NT2/D1 (cell line): ENCODE measurements around the gene MAD1L1.
"Not testable (repeated sequence)": the region's sequence is repeated elsewhere in the genome, so short reads cannot be mapped to it uniquely, and the experiment has no call there.

Experiments used
- DNase-seq: peaks from one replicate; pipeline ENCODE4 v3.0.0-alpha.2; 2011; ENCODE audit warnings: low read depth, low spot score
- H3K27me3 ChIP-seq: 2 replicates; pipeline ENCODE4 v1.6.0; 2011; ENCODE audit warnings: mild to moderate bottlenecking; ENCODE audit not compliant: insufficient read length, insufficient read depth
- H3K36me3 ChIP-seq: 2 replicates; pipeline ENCODE4 v1.6.1; 2011; ENCODE audit warnings: mild to moderate bottlenecking, low read length, mixed read lengths; ENCODE audit not compliant: insufficient read depth, insufficient read length
- H3K4me1 ChIP-seq: 2 replicates; pipeline ENCODE4 v1.5.1; 2011; ENCODE audit not compliant: insufficient read depth, insufficient read length
- H3K4me3 ChIP-seq: 2 replicates; pipeline ENCODE4 v1.5.1; 2011; ENCODE audit warnings: low read depth; ENCODE audit not compliant: insufficient read length
- H3K9ac ChIP-seq: 2 replicates; pipeline ENCODE4 v1.6.0; 2011; ENCODE audit warnings: low read depth; ENCODE audit not compliant: insufficient read length
- H3K9me3 ChIP-seq: 2 replicates; pipeline ENCODE4 v1.5.1; 2011; ENCODE audit warnings: mild to moderate bottlenecking, low read length; ENCODE audit not compliant: insufficient read depth
- SUZ12 ChIP-seq: IDR thresholded peaks from 2 replicates; pipeline ENCODE4 v1.6.1; 2011; ENCODE audit not compliant: insufficient read length, insufficient read depth; ENCODE audit errors: extremely low read depth
- YY1 ChIP-seq: IDR thresholded peaks from 2 replicates; pipeline ENCODE4 v1.6.1; 2011; ENCODE audit not compliant: insufficient read length, insufficient read depth
- ZNF274 ChIP-seq: IDR thresholded peaks from 2 replicates; pipeline ENCODE4 v1.6.1; 2011; ENCODE audit warnings: mild to moderate bottlenecking, low read depth, low read length

MAD1L1 gene

DNA sequence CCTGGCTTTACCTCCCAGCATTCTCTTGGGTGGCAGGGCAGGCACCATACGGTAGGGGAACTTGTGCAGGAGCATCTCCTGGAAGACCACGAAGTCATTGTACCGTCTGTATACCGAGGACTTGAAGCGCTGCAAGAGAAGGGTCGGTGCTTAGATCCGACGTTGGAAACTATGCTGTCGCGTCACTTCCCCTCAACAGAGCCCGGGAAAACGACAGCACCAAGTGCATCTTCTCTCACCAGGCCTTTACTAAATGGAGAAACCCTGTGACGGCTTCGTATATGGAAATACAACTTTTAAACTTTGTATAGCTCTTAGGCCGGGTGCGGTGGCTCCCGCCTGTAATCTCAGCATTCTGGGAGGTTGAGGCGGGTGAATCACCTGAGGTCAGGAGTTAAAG lies 42.4 kb upstream of the MAD1L1 start:
- H3K4me1 ChIP-seq = peaks cover 21% of the 10 kb centered on the region
- no peak for TF ChIP-seq SUZ12
- no peak for TF ChIP-seq ZNF274
- TF ChIP-seq YY1 = no peak
- H3K27me3 ChIP-seq = no peaks in the 10 kb centered on the region
- no peaks in the 10 kb centered on the region for H3K9me3 ChIP-seq
- peaks cover 43% of the 10 kb centered on the region for H3K36me3 ChIP-seq
- no peak overlapping the region for H3K4me3 ChIP-seq
- H3K9ac ChIP-seq = no peak overlapping the region
- DNase-seq = no peak

DNA sequence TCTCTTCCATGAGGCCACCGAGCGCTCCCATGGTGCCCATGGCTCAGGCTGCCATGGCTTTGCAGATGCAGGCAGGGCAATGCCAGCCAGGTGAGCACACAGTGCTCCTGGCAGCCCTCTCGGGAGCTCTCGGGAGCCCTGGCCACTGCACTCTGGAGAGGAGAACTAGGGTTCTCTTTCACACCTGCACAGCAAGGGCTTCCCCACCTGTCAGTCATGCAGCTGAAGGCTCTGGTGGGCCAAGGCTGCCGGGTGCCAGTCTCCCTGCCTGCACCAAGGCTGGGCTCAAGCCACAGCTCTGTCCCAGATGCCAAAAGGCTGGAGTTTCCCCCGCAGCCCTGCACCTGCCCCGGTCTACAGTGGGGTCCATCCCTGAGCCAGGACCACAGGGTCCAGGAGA lies 41.9 kb upstream of the MAD1L1 start:
- DNase-seq = no peak
- no peaks in the 10 kb centered on the region for H3K9me3 ChIP-seq
- peaks cover 21% of the 10 kb centered on the region for H3K4me1 ChIP-seq
- H3K4me3 ChIP-seq = no peak overlapping the region
- peaks cover 43% of the 10 kb centered on the region for H3K36me3 ChIP-seq
- H3K27me3 ChIP-seq = no peaks in the 10 kb centered on the region
- H3K9ac ChIP-seq = peak overlapping the region; percentile 61
- TF ChIP-seq SUZ12 = no peak
- no peak for TF ChIP-seq YY1
- TF ChIP-seq ZNF274 = no peak

GRCh38 chr7:2273866-2274265 lies 41.1 kb upstream of the MAD1L1 start:
- H3K27me3 ChIP-seq = no peaks in the 10 kb centered on the region
- peaks cover 43% of the 10 kb centered on the region for H3K36me3 ChIP-seq
- H3K4me3 ChIP-seq = no peak overlapping the region
- H3K9ac ChIP-seq = peak overlapping the region; percentile 61
- H3K4me1 ChIP-seq = peaks cover 21% of the 10 kb centered on the region
- no peak for DNase-seq
- H3K9me3 ChIP-seq = no peaks in the 10 kb centered on the region
- no peak for TF ChIP-seq YY1
- no peak for TF ChIP-seq ZNF274
- TF ChIP-seq SUZ12 = no peak

DNA sequence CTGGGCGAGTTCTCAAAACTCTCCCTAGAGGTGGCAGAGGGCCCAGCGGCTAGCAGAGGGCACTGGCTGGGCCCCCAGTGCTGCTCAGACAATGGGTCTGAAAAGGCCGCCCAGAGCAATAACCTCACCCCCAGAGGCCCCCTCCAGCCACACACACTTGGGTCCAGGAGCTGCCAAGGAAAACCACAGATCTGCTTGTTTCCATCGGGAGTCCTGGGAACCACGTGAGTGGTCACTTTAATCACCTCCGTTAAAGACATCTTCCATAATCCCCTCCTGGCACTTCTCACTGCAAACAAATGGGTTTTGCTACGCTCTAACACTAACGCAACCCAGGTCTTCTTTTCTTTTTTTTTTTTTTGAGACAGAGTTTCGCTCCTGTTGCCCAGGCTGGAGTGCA lies 39.3 kb upstream of the MAD1L1 start:
- peaks cover 36% of the 10 kb centered on the region for H3K36me3 ChIP-seq
- TF ChIP-seq YY1 (no peak), ZNF274 (no peak), SUZ12 (no peak)
- no peak overlapping the region for H3K4me3 ChIP-seq
- no peak for DNase-seq
- peak overlapping the region; percentile 26 for H3K9ac ChIP-seq
- H3K4me1 ChIP-seq = peaks cover 19% of the 10 kb centered on the region
- H3K9me3 ChIP-seq = peaks cover 4% of the 10 kb centered on the region; the same call in 1 of the 2 replicates
- H3K27me3 ChIP-seq = no peaks in the 10 kb centered on the region

DNA sequence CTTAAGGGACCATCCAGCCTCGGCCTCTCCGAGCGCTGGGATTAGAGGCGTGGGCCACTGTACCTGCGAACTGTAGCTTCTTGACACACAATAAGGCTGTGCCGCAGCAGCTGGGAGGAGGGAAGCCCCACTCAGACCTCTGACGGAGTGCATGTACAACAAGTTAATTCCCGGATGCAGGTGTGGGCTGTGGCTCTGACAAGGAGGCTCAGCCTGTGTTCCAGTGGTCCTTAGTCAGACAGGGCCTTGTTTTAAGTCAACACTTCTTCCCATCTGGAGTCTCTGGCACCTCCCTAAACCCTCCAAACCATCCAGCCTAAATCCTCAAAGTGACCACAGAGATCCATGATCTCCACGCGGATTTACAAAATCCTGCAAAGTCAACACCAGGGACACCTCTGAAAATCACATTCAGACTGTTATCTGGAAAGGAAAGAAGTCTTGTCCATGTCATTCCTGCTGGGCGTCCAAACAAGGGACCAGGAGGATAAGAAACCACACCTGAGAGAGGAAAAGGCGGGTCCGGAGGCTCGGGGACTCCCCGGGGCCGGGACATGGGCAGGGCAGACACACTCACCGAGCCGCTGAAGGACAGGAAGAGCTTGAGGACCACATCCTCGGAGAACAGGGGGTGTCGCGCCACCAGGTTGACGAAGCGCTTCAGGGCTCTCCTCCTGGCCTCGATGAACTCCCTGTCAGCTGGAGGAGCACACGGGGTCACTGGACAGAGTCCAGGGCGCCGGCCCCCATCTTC lies 38.7 kb upstream of the MAD1L1 start:
- TF ChIP-seq ZNF274 = no peak
- no peak for TF ChIP-seq SUZ12
- TF ChIP-seq YY1 = no peak
- Histone ChIP-seq H3K9ac (no peak overlapping the region), H3K27me3 (no peaks in the 10 kb centered on the region)

DNA sequence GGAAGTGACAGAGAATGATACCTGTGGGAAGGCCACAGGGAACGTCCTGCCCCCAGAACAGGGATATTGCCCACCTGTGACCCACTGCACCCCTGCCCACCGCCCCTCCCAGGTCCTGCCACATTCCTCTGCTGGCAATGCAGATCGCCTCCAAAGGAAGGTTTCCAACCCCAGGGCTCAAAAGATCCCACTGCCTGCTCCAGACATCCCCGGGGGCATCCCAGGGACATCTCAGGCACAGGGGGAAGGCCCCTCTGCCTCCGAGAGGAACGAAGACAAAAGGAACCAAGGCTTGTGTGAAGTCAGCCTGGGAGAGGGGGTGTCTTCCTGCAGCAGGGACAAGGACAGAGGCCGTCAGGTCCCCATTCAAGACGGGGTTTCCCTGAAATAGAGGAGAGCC lies 37.8 kb upstream of the MAD1L1 start:
- no peak for TF ChIP-seq SUZ12
- TF ChIP-seq YY1 = no peak
- TF ChIP-seq ZNF274 = no peak
- Histone ChIP-seq H3K9me3 (peaks cover 9% of the 10 kb centered on the region; the same call in 1 of the 2 replicates), H3K9ac (peak overlapping the region; percentile 69), H3K27me3 (no peaks in the 10 kb centered on the region), H3K4me3 (no peak overlapping the region), H3K4me1 (peaks cover 19% of the 10 kb centered on the region), H3K36me3 (peaks cover 31% of the 10 kb centered on the region)
- DNase-seq = no peak

More for the DNA sequence above, 38.7 kb upstream of the MAD1L1 start:
- peaks cover 9% of the 10 kb centered on the region; the same call in 1 of the 2 replicates for H3K9me3 ChIP-seq
- no peak overlapping the region for H3K4me3 ChIP-seq
- H3K36me3 ChIP-seq = peaks cover 32% of the 10 kb centered on the region
- H3K4me1 ChIP-seq = peaks cover 19% of the 10 kb centered on the region
- no peak for DNase-seq

- Histone ChIP-seq H3K27me3 (no peaks in the 10 kb centered on the region), H3K4me1 (peaks cover 19% of the 10 kb centered on the region), H3K36me3 (peaks cover 33% of the 10 kb centered on the region), H3K4me3 (no peak overlapping the region), H3K9ac (peak overlapping the region; percentile 69), H3K9me3 (peaks cover 9% of the 10 kb centered on the region; the same call in 1 of the 2 replicates)
- TF ChIP-seq ZNF274 (no peak), SUZ12 (no peak), YY1 (no peak)
- no peak for DNase-seq
Observed at GRCh38 chr7:2269991-2270460, 37.3 kb upstream of the MAD1L1 start.

GRCh38 chr7:2269089-2269990 lies 36.6 kb upstream of the MAD1L1 start:
- peak overlapping the region; percentile 69 for H3K9ac ChIP-seq
- DNase-seq = peak; percentile 65
- H3K27me3 ChIP-seq = not testable (repeated sequence)

More at GRCh38 chr7:2269089-2269990, 36.6 kb upstream of the MAD1L1 start:
- H3K4me1 ChIP-seq = peaks cover 19% of the 10 kb centered on the region
- peaks cover 29% of the 10 kb centered on the region for H3K36me3 ChIP-seq
- not testable (repeated sequence) for H3K4me3 ChIP-seq, H3K9me3 ChIP-seq
